Dedifferentiated amniotic fluid mesenchymal stem cell (primary cell): ENCODE results near the gene CHRNB1.

Experiments
- DNase-seq: peaks from one replicate; pipeline ENCODE4 v3.0.0-alpha.2; 2016; ENCODE audit errors: extremely low spot score

CHRNB1 gene

GRCh38 chr17:7484067-7484918, 39.4 kb downstream of the CHRNB1 start, which contains the start of gene POLR2A:
POLR2A (plus strand) TSS chr17:7484366.
- DNase-seq = peak; percentile 96

DNA sequence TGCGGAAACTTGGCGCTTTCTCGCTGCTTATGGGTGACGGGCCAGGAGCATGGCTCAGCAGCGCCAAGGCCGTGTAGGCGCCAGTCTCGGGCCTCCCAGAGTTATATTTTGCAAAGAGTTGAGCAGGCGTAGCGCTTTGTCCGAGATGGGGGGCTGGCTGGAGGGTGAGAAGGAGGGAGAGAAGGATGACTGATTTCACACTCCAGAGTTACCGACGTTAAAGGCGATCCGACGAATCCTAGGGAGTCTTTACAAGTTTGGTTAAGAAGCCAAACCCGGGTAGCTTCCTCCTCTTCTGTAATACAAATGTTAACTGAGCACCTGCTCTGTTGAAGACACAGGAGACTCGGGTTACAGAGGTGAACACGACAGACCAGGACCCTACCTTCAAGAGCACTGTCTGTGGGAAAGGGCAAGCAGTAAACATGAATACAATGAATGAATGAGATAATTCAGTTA, 40.1 kb downstream of the CHRNB1 start:
- no peak for DNase-seq

GRCh38 chr17:7486181-7486580, 41.3 kb downstream of the CHRNB1 start:
- no peak for DNase-seq

- DNase-seq = no peak
These were observed 45.3 kb downstream of the CHRNB1 start for GRCh38 chr17:7490144-7490543.

- no peak for DNase-seq
These were observed 46.7 kb downstream of the CHRNB1 start for GRCh38 chr17:7491583-7491982.

GRCh38 chr17:7493941-7494340, 49.1 kb downstream of the CHRNB1 start:
- DNase-seq = no peak

GRCh38 chr17:7495906-7496434, 51.1 kb downstream of the CHRNB1 start:
- no peak for DNase-seq

GRCh38 chr17:7496470-7497183, 51.8 kb downstream of the CHRNB1 start:
- no peak for DNase-seq

DNA sequence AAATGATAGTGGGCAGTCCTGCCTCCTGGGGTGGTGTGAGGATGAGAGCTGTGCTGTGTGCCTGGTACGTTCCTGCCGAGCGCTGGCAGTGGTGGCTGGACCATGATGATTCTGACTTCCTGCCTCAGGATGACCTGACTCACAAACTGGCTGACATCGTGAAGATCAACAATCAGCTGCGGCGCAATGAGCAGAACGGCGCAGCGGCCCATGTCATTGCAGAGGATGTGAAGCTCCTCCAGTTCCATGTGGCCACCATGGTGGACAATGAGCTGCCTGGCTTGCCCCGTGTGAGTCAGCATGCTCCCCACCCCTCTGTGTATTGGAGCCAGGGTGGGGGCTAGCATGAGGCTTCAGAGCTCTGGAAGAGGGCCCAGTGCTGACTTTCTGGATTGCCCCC, 52.4 kb downstream of the CHRNB1 start:
- no peak for DNase-seq

- no peak for DNase-seq
These were observed 52.8 kb downstream of the CHRNB1 start for GRCh38 chr17:7497636-7498035.

- no peak for DNase-seq
These were observed 54.3 kb downstream of the CHRNB1 start for GRCh38 chr17:7499161-7499560.

GRCh38 chr17:7501729-7502128, 56.9 kb downstream of the CHRNB1 start:
- no peak for DNase-seq

DNA sequence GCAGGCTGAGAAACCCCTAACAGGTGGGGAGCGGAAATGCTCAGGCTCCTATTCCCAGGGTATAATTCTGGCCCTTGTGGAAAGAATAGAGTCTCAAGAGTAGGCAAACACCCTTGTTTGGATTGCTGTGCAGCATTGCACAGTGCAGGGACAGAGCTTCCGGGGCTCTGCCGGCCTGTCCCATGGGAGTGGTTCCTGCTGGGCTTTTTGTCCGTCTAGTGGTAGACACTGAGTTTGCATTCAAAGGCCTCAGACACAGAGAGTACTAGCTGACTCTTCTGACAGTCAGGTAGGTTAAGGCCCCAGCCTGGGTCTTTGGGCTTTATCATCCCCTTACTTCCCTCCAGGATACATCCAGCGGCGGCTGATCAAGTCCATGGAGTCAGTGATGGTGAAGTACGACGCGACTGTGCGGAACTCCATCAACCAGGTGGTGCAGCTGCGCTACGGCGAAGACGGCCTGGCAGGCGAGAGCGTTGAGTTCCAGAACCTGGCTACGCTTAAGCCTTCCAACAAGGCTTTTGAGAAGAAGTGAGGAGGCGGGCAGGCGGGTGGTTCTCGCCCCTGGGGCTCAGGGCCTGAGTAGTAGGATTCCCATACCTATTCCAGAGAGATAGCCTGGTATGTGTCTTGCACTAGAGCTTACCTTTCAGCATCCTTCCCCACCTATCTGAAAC, 57.4 kb downstream of the CHRNB1 start:
- DNase-seq = no peak

DNA sequence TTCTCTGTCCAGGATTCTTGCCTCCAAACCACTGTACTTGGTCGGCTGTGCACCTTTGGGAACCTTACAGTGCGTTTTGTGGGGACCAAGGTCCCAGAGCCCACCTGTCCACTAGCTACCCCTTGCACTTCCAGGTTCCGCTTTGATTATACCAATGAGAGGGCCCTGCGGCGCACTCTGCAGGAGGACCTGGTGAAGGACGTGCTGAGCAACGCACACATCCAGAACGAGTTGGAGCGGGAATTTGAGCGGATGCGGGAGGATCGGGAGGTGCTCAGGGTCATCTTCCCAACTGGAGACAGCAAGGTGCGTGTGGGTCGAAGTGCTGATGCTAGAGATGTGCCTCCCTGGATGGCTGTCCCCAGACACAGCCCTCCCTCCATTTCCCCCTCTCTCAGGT, 58.1 kb downstream of the CHRNB1 start:
- DNase-seq = no peak

- DNase-seq = no peak
These were observed 58.7 kb downstream of the CHRNB1 start for GRCh38 chr17:7503521-7503920.
